HL-60 (cell line): ENCODE measurements around the gene GOLPH3.
"Not testable (repeated sequence)": the region's sequence is repeated elsewhere in the genome, so short reads cannot be mapped to it uniquely, and the experiment has no call there.

Experiments used
- DNase-seq, 2 experiments: peaks; one replicate each; pipeline ENCODE4 v3.0.0-alpha.2; 2010 to 2020; ENCODE audit warnings: low read depth in 1 of 2, low spot score in 1 of 2
- H3K27ac ChIP-seq: fragments of 250-450 bp; sonication (Bioruptor Pico); replicated peaks from 2 replicates; pipeline ENCODE4 v1.5.1; 2020; ENCODE audit warnings: mild to moderate bottlenecking, moderate library complexity
- H3K27me3 ChIP-seq: fragments of 250-450 bp; sonication (Bioruptor Pico); 2 replicates; pipeline ENCODE4 v1.5.1; 2021; ENCODE audit warnings: mild to moderate bottlenecking, moderate library complexity; ENCODE audit not compliant: insufficient read depth, poor library complexity, severe bottlenecking
- H3K4me3 ChIP-seq: replicated peaks from 2 replicates; pipeline ENCODE4 v1.5.1; 2011; ENCODE audit warnings: mild to moderate bottlenecking, control low read depth, low read length; ENCODE audit not compliant: insufficient read depth
- GABPA ChIP-seq: IDR thresholded peaks from 2 replicates; pipeline ENCODE4 v1.6.1; 2012; ENCODE audit warnings: low read depth
- POLR2AphosphoS5 ChIP-seq: IDR thresholded peaks from 2 replicates; pipeline ENCODE4 v1.6.1; 2012; ENCODE audit warnings: low read depth
- SPI1 ChIP-seq: IDR thresholded peaks from 2 replicates; pipeline ENCODE4 v1.6.1; 2012; ENCODE audit warnings: low read depth, mild to moderate bottlenecking, borderline replicate concordance
- TF ChIP-seq, protein P1 (sequence below): IDR thresholded peaks from 2 replicates; pipeline ENCODE4 v1.6.1; 2012; ENCODE audit warnings: low read depth; ENCODE audit not compliant: insufficient replicate concordance
- TF ChIP-seq, protein P2 (sequence below): IDR thresholded peaks from one replicate; pipeline ENCODE4 v1.5.1; 2011; ENCODE audit warnings: low read length, control low read depth, inconsistent platforms; ENCODE audit not compliant: insufficient read depth

Gene GOLPH3

DNA sequence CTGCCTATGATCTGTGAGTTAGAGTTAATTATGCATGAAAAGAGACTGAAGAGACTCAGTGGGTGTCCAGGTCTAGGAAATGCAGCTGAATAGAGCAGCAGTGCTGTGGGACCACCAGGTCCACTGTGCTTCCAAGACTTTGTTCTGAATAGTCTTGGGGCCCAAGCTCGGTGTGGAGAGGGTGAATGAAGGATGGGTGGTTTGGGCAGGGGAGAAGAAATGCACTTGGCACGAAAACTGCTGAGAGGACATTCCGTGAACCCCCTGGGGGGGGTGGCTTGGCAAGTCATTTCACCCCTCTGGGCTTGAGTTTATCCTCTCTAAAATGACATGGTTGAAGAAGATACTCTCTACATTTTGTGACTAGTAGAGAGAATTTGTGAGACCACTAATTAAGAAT, 36.0 kb upstream of the GOLPH3 start:
- DNase-seq: no peak

DNA sequence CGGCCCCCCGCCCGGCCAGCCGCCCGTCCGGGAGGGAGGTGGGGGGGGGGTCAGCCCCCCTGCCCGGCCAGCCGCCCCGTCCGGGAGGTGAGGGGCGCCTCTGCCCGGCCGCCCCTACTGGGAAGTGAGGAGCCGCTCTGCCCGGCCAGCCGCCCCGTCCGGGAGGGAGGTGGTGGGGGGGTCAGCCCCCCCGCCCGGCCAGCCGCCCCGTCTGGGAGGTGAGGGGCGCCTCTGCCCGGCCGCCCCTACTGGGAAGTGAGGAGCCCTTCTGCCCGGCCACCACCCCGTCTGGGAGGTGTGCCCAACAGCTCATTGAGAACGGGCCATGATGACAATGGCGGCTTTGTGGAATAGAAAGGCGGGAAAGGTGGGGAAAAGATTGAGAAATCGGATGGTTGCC, 34.7 kb upstream of the GOLPH3 start:
- H3K27ac ChIP-seq, H3K4me3 ChIP-seq: not testable (repeated sequence)

More for the DNA sequence above, 36.0 kb upstream of the GOLPH3 start:
- no peak overlapping the region for H3K4me3 ChIP-seq
- no peaks in the 10 kb centered on the region for H3K27me3 ChIP-seq
- TF ChIP-seq SPI1 (no peak), GABPA (no peak), POLR2AphosphoS5 (no peak)
- TF ChIP-seq, protein P1, sequence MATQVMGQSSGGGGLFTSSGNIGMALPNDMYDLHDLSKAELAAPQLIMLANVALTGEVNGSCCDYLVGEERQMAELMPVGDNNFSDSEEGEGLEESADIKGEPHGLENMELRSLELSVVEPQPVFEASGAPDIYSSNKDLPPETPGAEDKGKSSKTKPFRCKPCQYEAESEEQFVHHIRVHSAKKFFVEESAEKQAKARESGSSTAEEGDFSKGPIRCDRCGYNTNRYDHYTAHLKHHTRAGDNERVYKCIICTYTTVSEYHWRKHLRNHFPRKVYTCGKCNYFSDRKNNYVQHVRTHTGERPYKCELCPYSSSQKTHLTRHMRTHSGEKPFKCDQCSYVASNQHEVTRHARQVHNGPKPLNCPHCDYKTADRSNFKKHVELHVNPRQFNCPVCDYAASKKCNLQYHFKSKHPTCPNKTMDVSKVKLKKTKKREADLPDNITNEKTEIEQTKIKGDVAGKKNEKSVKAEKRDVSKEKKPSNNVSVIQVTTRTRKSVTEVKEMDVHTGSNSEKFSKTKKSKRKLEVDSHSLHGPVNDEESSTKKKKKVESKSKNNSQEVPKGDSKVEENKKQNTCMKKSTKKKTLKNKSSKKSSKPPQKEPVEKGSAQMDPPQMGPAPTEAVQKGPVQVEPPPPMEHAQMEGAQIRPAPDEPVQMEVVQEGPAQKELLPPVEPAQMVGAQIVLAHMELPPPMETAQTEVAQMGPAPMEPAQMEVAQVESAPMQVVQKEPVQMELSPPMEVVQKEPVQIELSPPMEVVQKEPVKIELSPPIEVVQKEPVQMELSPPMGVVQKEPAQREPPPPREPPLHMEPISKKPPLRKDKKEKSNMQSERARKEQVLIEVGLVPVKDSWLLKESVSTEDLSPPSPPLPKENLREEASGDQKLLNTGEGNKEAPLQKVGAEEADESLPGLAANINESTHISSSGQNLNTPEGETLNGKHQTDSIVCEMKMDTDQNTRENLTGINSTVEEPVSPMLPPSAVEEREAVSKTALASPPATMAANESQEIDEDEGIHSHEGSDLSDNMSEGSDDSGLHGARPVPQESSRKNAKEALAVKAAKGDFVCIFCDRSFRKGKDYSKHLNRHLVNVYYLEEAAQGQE: no peak
- TF ChIP-seq, protein P2, sequence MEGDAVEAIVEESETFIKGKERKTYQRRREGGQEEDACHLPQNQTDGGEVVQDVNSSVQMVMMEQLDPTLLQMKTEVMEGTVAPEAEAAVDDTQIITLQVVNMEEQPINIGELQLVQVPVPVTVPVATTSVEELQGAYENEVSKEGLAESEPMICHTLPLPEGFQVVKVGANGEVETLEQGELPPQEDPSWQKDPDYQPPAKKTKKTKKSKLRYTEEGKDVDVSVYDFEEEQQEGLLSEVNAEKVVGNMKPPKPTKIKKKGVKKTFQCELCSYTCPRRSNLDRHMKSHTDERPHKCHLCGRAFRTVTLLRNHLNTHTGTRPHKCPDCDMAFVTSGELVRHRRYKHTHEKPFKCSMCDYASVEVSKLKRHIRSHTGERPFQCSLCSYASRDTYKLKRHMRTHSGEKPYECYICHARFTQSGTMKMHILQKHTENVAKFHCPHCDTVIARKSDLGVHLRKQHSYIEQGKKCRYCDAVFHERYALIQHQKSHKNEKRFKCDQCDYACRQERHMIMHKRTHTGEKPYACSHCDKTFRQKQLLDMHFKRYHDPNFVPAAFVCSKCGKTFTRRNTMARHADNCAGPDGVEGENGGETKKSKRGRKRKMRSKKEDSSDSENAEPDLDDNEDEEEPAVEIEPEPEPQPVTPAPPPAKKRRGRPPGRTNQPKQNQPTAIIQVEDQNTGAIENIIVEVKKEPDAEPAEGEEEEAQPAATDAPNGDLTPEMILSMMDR: no peak
- H3K27ac ChIP-seq: peak overlapping the region; percentile 83

DNA sequence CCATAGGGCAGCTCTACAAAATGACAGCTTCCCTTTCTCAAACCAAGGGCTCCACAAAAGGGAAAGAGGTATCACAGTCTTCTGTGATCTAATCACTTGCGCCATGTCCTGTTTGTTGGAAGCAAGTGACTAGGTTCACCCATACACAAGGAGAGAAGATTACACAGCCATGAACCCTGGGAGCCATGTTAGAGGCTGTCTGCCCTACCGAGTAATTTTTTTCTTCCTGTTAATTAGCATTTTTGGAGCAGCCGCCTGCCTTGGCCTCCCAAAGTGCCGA, 33.2 kb upstream of the GOLPH3 start:
- H3K27ac ChIP-seq: peak overlapping the region; percentile 48

More for the DNA sequence above, 34.7 kb upstream of the GOLPH3 start:
- not testable (repeated sequence) for H3K27me3 ChIP-seq, DNase-seq

DNA sequence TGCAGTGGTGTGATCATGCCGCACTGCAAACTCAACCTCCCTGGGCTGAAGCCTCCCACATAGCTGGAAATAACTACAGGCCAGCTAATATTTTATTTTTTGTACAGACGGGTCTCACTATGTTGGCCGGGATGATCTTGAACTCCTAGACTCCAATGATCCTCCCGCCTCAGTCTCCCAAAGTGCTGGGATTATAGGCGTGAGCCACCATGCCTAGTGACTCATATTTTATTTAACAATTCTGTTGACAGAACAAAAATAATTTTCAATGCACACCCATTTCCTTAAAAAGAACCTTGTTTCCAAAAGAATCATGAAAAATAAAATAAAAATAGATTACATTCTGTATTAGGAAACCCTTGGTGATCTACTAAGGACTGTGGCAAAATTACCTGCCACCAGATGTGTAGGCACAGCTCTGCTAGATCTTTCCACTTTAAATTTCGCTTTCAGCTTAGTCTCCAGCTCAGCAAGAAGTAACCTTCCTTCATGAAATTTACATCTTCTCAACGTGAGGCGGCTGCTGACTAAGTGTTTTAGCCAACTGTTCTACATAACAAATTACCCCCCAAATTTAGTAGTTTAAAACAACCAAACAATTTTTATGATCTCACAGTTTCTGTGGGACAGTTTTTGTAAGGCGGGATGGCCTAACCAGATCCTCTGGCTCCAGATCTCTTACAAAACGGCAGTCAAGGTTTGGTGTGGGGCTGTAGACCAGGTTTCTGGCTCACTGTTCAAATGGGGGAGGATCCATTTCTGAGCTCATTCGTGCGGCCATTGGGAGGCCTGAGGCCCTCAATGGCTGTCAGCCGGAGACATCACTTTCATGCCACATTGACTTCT, 32.6 kb upstream of the GOLPH3 start:
- H3K27me3 ChIP-seq: no peaks in the 10 kb centered on the region
- peak overlapping the region; percentile 48 for H3K27ac ChIP-seq
- no peak overlapping the region for H3K4me3 ChIP-seq
- TF ChIP-seq SPI1 (no peak), GABPA (no peak), POLR2AphosphoS5 (no peak)
- TF ChIP-seq, protein P2: no peak
- TF ChIP-seq, protein P1: no peak
- no peak for DNase-seq

More for the DNA sequence above, 33.2 kb upstream of the GOLPH3 start:
- TF ChIP-seq, protein P2: no peak
- TF ChIP-seq SPI1 (no peak), GABPA (no peak)
- TF ChIP-seq, protein P1: no peak
- Histone ChIP-seq H3K4me3 (no peak overlapping the region), H3K27me3 (no peaks in the 10 kb centered on the region)
- DNase-seq: peak; percentile 56 to 77
